SK-N-MC (cell line): ENCODE results near the gene MED13L.

ENCODE experiments used
- EZH2 ChIP-seq: fragments of 200-600 bp; sonication (generic); IDR thresholded peaks from one replicate; pipeline ENCODE4 v1.6.1; 2017; ENCODE audit warnings: antibody characterized with exemption
- POLR2AphosphoS5 ChIP-seq: IDR thresholded peaks from 2 replicates; pipeline ENCODE4 v1.6.1; 2012; ENCODE audit warnings: mild to moderate bottlenecking, low read depth, low read length, borderline replicate concordance

GRCh38 chr12:116070444-116070843 is 207.0 kb downstream of the MED13L start:
- no peak for TF ChIP-seq POLR2AphosphoS5
- TF ChIP-seq EZH2, result no peak
